NCI-H2196 treated with DMSO at 0.1 percent for 48 hours (cell line): ENCODE data around the gene RAB3GAP2.
"Not testable (repeated sequence)": the region's sequence is repeated elsewhere in the genome, so short reads cannot be mapped to it uniquely, and the experiment has no call there.

Experiments used
- DNase-seq: peaks from one replicate; lab custom pipeline; 2025; ENCODE audit not compliant: unreplicated experiment; lab: John Stamatoyannopoulos, UW

RAB3GAP2 gene

DNA sequence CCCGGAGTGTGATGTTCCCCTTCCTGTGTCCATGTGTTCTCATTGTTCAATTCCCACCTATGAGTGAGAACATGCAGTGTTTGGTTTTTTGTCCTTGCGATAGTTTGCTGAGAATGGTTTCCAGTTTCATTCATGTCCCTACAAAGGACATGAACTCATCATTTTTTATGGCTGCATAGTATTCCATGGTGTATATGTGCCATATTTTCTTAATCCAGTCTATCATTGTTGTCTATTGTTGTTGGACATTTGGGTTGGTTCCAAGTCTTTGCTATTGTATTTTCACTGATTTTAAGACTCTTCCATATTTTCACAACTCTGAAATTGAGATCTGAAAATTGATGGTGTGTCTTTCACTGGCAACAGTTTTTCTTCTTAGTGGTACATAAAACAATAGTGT, 67.5 kb downstream of the RAB3GAP2 start:
- DNase-seq: not testable (repeated sequence)

GRCh38 chr1:220203816-220204215, 68.4 kb downstream of the RAB3GAP2 start:
- no peak for DNase-seq

- DNase-seq: no peak
Observed at GRCh38 chr1:220198186-220199005, 73.9 kb downstream of the RAB3GAP2 start.

DNA sequence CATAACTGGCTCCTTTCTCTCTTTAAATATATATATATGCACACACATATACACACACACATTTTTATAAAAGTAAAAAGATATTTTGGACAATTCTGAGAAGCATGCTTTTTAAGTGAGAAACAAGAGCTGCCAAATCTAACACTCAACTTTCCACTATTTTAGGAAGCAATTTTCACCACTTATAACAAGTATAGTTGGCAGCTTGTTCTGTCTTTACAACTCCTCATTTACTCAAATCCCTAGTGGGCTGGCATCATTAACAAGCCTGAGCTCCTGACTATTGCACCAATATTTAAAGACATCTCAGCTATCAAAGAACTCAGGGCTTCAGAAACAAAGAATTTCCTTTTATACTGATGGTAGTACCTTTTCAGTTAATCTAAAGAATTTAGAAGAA, 76.6 kb downstream of the RAB3GAP2 start:
- no peak for DNase-seq

- DNase-seq: peak; percentile 3
Observed at GRCh38 chr1:220189750-220190347, 82.4 kb downstream of the RAB3GAP2 start.

DNA sequence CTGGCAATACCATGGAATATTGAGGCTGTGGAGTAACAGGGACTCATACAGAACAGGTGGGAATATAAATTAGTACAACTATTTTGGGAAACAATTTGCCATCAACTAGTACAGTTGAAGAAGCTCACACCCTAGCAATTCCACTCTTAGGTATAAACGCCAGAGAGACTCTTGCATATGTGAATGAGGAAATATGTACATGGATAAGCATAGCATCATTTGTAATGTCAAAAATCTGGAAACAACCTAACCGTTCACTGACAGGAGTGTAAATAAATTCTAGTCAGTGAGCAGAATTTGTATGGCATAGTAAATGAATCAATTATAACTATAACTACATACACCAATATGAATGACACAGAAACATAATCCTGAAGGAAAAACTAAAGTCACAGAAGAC, 83.7 kb downstream of the RAB3GAP2 start:
- no peak for DNase-seq

- no peak for DNase-seq
Observed at GRCh38 chr1:220186752-220187151, 85.5 kb downstream of the RAB3GAP2 start.

DNA sequence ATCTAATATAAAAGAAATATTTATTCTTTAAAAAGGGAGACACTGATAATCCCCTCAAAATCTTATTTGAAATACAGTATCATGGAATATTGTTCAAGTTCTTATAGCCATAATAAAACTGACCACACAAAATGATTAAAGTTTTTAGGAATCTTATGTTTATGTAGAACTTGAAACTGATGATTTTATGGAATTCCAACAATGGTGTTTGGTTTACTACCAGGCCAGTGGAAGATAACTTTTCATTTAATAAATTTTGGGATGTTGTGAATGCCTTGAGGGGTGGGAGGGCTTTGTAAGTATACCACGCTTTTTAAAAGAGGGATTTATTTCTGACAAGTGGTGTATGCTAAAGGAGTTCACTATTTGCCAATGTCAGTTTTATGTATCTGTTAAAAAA, 87.7 kb downstream of the RAB3GAP2 start:
- DNase-seq: no peak

GRCh38 chr1:220182656-220183055, 89.6 kb downstream of the RAB3GAP2 start:
- DNase-seq: no peak

GRCh38 chr1:220182111-220182510, 90.1 kb downstream of the RAB3GAP2 start:
- no peak for DNase-seq

DNA sequence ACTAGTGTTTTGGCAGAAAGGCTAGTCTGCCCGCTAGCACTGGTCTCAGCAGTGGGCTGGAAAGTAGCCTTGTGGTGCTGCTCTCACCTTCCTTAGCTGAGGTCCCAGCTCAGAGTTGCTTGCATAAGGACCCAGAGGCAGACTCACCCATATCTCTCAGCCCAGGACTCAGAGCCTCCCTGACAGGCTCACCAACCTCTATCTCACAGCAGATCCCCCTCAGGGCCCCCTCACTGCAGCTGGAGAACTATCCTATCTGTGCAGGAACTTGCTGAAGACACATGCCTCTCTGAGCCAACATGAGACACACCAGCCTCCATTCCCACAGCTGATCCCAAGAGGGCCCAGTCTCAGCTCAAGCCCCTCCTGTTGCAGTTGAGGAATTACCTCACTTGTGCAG, 95.7 kb downstream of the RAB3GAP2 start:
- no peak for DNase-seq

DNA sequence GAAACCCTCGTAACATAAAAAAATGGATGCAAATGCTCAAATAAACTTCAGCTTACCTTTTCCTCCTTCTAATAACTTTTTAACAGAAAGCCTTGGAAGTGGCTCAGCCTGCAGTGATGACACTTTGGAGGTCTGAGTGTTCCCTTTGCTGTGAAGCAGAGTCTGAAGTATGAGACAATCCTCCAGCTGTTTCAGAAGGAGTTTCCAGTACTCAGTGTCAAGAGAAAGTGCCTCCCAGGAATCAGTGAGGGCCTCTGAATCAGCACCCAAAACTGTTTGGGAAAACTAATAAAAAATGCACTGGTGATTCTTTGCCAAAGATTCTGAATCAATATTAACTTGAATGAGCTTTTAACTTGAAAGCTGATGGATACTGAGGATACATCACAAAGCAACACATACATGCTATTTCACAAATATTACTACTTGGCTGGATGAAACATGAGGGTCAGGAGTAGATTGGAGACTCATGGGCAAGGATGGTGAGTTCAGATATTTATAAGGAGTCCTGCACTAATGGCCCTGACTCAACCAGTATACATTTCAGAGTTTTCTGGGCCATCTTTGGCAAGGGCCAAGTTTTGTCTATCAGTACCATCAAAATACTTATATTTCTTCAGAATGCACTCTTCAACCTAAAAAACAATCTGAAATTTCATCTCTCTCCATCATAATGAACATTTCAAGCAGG, 101.3 kb downstream of the RAB3GAP2 start:
- DNase-seq: no peak

DNA sequence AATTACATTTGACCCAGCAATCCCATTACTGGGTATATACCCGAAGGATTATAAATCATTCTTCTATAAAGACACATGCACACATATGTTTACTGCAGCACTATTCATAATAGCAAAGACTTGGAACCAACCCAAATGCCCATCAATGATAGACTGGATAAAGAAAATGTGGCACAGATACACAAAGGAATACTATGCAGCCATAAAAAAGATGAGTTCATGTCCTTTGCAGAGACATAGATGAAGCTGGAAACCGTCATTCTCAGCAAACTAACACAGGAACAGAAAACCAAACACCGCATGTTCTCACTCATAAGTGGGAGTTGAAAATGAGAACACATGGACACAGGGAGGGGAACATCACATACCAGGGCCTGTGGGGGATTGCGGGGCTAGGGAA, 102.4 kb downstream of the RAB3GAP2 start:
- not testable (repeated sequence) for DNase-seq

GRCh38 chr1:220166853-220167252, 105.4 kb downstream of the RAB3GAP2 start:
- DNase-seq: no peak

DNA sequence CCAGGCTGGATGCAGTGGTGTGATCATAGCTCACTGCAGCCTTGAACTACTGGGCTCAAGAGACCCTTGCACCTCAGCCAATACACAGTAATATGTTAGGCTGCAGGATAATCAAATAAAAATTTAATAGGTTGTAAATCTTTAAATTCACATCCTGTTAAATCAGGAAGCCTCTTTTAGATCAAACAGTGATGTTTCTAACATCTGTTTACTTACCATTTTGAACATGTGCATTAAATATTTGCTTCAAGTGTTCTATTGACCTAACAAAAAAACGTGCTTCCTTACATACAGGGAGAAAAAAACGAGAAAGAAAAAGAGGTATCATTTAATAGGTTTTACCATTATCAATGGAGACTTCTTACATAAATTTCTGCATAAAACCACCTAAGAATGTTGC, 107.7 kb downstream of the RAB3GAP2 start:
- no peak for DNase-seq

DNA sequence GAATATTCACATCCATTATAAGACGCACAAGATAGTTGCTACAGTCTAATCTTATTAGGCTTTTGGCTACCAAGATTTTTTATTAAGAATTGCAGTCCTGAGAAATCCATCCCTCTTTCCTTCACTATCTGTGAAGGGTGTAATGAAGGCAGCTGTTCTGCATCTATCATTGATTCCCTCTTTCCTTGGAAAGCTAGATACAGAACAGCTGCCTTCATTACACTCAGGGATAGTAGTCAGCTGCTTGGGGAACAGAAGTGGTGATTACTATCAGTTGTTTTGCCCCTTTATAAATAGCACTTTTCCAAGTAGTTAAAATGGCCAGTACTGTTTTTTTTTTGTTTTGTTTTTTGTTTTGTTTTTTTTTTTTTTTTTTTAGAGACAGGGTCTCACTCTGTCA, 108.1 kb downstream of the RAB3GAP2 start:
- DNase-seq: no peak

GRCh38 chr1:220160027-220160426, 112.2 kb downstream of the RAB3GAP2 start:
- no peak for DNase-seq

DNA sequence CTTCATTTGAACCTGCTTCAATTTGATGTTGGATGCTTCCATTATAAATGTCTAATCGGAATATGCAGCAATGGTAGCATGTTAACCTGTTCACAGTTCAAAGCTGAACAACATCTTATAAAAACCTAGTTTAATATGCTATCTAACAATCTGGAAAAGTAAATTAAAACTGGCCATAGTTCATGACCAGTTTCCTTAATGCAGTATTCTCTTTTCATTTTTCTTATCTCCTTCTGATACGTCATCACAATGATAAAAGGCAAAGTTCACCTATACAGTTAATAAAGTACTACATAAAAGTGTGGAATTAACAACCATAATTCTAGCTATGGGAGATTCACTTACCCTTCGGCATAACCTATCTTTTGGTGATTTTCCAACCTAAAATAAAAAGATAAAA, 113.2 kb downstream of the RAB3GAP2 start:
- no peak for DNase-seq

DNA sequence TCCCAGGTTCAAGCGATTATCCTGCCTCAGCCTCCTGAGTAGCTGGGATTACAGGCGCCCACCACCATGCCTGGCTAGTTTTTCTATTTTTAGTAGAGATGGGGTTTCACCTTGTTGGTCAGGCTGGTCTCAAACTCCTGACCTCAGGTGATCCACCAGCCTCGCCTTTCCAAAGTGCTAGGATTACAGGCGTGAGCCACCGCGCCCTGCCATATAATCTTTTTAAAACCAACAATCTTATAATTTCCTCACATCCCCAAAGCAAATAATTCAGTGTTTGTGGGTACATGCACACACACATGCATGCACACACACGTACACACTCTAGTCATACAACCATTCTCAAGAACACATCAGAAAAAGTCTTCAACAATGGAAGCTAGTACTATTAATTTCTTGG, 113.7 kb downstream of the RAB3GAP2 start:
- DNase-seq: not testable (repeated sequence)

DNA sequence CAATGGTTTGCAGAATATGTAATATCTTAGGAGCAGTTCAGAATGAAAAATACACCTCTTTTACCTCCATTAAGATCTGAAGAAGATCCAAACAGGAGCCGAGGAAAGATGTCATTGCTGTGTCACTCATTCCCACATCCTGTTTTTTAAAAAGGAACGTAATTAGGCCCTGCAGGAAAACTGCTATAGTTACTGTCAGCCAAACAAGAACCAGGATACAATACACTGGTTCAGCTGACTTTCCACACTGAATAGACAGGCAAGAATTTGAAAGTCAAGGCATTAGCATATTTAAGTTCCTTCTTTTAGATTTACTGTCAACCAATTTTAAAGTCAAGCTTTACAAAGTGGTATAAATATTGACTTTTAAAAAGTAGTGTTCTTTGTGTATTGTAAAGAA, 114.5 kb downstream of the RAB3GAP2 start:
- no peak for DNase-seq

- DNase-seq: no peak
Observed at GRCh38 chr1:220156620-220157146, 115.6 kb downstream of the RAB3GAP2 start.

DNA sequence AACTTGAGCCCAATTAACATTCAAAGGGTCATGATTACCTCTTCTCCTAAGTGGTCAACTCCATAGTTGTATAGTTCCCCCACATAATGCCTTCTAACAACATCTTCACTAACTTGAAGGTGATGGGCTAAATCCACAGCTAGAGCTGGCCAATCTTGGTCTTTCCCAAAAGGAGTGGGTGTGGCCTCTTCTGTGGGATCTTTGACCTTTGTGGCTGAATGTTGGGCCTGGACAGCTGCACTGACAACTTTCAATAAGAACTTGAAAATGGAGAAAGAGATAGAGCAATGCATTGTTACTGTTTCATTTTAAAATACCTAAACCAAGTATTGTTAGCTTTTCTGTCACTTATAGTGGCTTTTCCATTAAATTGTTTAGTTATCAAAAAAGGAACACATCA, 119.1 kb downstream of the RAB3GAP2 start:
- no peak for DNase-seq
